MCF 10A (cell line): ENCODE data around the gene SLC5A2. TPM values are rescaled to one million over a fixed set of nuclear protein-coding genes. Genes with fewer than 3 reads are reported as not detected.
"Not testable (repeated sequence)": the region's sequence is repeated elsewhere in the genome, so short reads cannot be mapped to it uniquely, and the experiment has no call there.

Source experiments
- BruUV-seq: library from RNA; stranded (reverse); fragments of 400-500 nt; replicated peaks from 2 replicates; lab custom pipeline; 2021; lab: Mats Ljungman, UMichigan
- CTCF ChIA-PET: fragments of 300-600 bp; sonication (Branson Sonifier 250); formaldehyde crosslinking; extraction: SDS; loops from one replicate; lab custom pipeline; 2021; ENCODE audit warnings: antibody characterized with exemption, inconsistent platforms; lab: Yijun Ruan, JAX
- POLR2A ChIA-PET: fragments of 300-600, 350-650 bp; sonication (Branson Sonifier 250); formaldehyde crosslinking; extraction: SDS; loops from one replicate; lab custom pipeline; 2020; ENCODE audit warnings: antibody characterized with exemption, inconsistent platforms; lab: Yijun Ruan, JAX
- DNase-seq: peaks from one replicate; pipeline ENCODE4 v3.0.0-alpha.2; 2018; ENCODE audit not compliant: unreplicated experiment
- H3K27ac Mint-ChIP-seq: one replicate; pipeline ENCODE4 v1.8.0; 2022; ENCODE audit warnings: mild to moderate bottlenecking, low read depth, mixed read lengths; ENCODE audit not compliant: unreplicated experiment
- H3K27me3 Mint-ChIP-seq: one replicate; pipeline ENCODE4 v1.8.0; 2022; ENCODE audit warnings: mixed read lengths; ENCODE audit not compliant: insufficient read depth, unreplicated experiment
- H3K36me3 Mint-ChIP-seq: one replicate; pipeline ENCODE4 v1.8.0; 2022; ENCODE audit warnings: mild to moderate bottlenecking, moderate library complexity, mixed read lengths; ENCODE audit not compliant: insufficient read depth, unreplicated experiment
- H3K4me1 Mint-ChIP-seq: one replicate; pipeline ENCODE4 v1.8.0; 2022; ENCODE audit warnings: mixed read lengths; ENCODE audit not compliant: insufficient read depth, unreplicated experiment
- H3K4me3 Mint-ChIP-seq: one replicate; pipeline ENCODE4 v1.8.0; 2022; ENCODE audit warnings: mild to moderate bottlenecking, moderate library complexity, mixed read lengths; ENCODE audit not compliant: unreplicated experiment
- H3K9me3 Mint-ChIP-seq: one replicate; pipeline ENCODE4 v1.8.0; 2022; ENCODE audit warnings: mixed read lengths; ENCODE audit not compliant: unreplicated experiment
- CTCF ChIP-seq: fragments of 200-600 bp; IDR thresholded peaks from one replicate; pipeline ENCODE4 v1.8.0; 2022; ENCODE audit warnings: antibody characterized with exemption, mild to moderate bottlenecking; ENCODE audit not compliant: unreplicated experiment
- intact Hi-C: fragments of 100-400 bp; cut with micrococcal nuclease; formaldehyde crosslinking; loops from 2 replicates; pipeline ENCODE4 v1.14.1; 2022
- total RNA-seq: library from RNA; stranded (reverse); gene quantifications from 2 replicates; pipeline ENCODE4 v1.2.3, GENCODE V29; 2022

SLC5A2 gene
- total RNA-seq, 1 experiment from 2014 or later: not detected

DNA sequence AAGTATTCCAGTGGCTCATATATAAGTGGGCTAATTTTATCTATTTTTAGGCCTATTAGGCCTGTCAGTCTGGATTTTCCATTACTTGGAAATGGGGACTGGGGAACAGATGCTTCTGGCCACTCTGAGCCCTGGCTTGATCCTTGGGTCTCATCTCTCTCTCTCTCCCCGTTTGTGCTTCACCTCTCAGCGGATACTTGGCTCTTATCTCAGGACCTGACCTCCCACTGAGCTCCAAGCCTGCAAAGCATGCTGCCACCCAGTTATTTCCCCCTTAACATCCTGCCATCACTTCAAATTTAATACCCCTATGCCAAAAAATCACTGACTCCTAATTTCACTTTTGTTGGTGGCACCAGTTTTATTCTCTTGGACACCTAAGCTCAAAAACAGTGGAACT, 44.5 kb upstream of the SLC5A2 start:
- intact Hi-C loops: no loop called here
- POLR2A ChIA-PET: interaction anchor here (1.0 kb wide), 1 partner anchor 15 kb away, joined by 3 read pairs; no protein-coding TSS in a partner anchor
- no peak for DNase-seq
- CTCF ChIA-PET: no interaction called here
- H3K4me3 Mint-ChIP-seq: no peak overlapping the region
- H3K36me3 Mint-ChIP-seq: peaks cover 5% of the 10 kb centered on the region
- no peaks in the 10 kb centered on the region for H3K9me3 Mint-ChIP-seq
- TF ChIP-seq CTCF: no peak
- BruUV-seq: no TSS peak
- H3K27me3 Mint-ChIP-seq: no peaks in the 10 kb centered on the region
- no peak overlapping the region for H3K27ac Mint-ChIP-seq
- H3K4me1 Mint-ChIP-seq: peaks cover 6% of the 10 kb centered on the region

- ChIA-PET POLR2A (interaction anchor here (1.0 kb wide), 1 partner anchor 15 kb away, joined by 3 read pairs; no protein-coding TSS in a partner anchor), CTCF (interaction anchor here (1.1 to 7.0 kb wide), 2 partner anchors 20 to 485 kb away, joined by 4 to 65 read pairs; partner anchors contain the start of gene ARMC5)
Observed at GRCh38 chr16:31439023-31439422, 43.9 kb upstream of the SLC5A2 start.

GRCh38 chr16:31439519-31439918, 43.4 kb upstream of the SLC5A2 start:
- H3K4me3 Mint-ChIP-seq: no peak overlapping the region
- H3K9me3 Mint-ChIP-seq: no peaks in the 10 kb centered on the region
- no peak overlapping the region for H3K27ac Mint-ChIP-seq
- CTCF ChIA-PET: interaction anchor here (0.9 to 7.0 kb wide), 3 partner anchors 19 to 485 kb away, joined by 3 to 65 read pairs (median 4); partner anchors contain the start of gene ARMC5
- no peak for TF ChIP-seq CTCF
- POLR2A ChIA-PET: interaction anchor here (2.4 kb wide), 1 partner anchor 259 kb away, joined by 9 read pairs; the partner anchor contains the start of gene FUS
- H3K36me3 Mint-ChIP-seq: peaks cover 5% of the 10 kb centered on the region
- intact Hi-C loops: no loop called here
- no TSS peak for BruUV-seq
- peaks cover 12% of the 10 kb centered on the region for H3K4me1 Mint-ChIP-seq
- no peak for DNase-seq
- H3K27me3 Mint-ChIP-seq: no peaks in the 10 kb centered on the region

More at GRCh38 chr16:31439023-31439422, 43.9 kb upstream of the SLC5A2 start:
- H3K4me3 Mint-ChIP-seq, H3K27me3 Mint-ChIP-seq, H3K4me1 Mint-ChIP-seq, BruUV-seq, intact Hi-C loops, H3K9me3 Mint-ChIP-seq, H3K27ac Mint-ChIP-seq, DNase-seq, H3K36me3 Mint-ChIP-seq: not testable (repeated sequence)

GRCh38 chr16:31440516-31441184, 42.3 kb upstream of the SLC5A2 start:
- Mint-ChIP-seq H3K4me3 (no peak overlapping the region), H3K9me3 (no peaks in the 10 kb centered on the region), H3K27ac (no peak overlapping the region), H3K4me1 (peaks cover 12% of the 10 kb centered on the region), H3K36me3 (peaks cover 5% of the 10 kb centered on the region), H3K27me3 (no peaks in the 10 kb centered on the region)
- POLR2A ChIA-PET: interaction anchor here (0.8 to 2.4 kb wide), 3 partner anchors 11 to 261 kb away, joined by 4 to 9 read pairs (median 5); partner anchors contain the start of gene FUS
- intact Hi-C loops: loop anchor here (5.0 kb wide), 1 partner anchor 258 kb away; the partner anchor contains the start of gene FUS
- TF ChIP-seq CTCF: no peak
- CTCF ChIA-PET: interaction anchor here (0.6 to 7.0 kb wide), 5 partner anchors 11 to 385 kb away, joined by 3 to 65 read pairs (median 6); partner anchors contain the start of gene ARMC5
- no peak for DNase-seq
- BruUV-seq: no TSS peak
